Panc1 (cell line): Measurements from ENCODE around the gene ZNF274.

Experiments used
- POLR2AphosphoS5 ChIP-seq: IDR thresholded peaks from 2 replicates; pipeline ENCODE4 v1.6.1; 2012; ENCODE audit warnings: mild to moderate bottlenecking, low read depth, low read length, moderate library complexity
- TF ChIP-seq, protein P1 (sequence below): fragments of 450-650 bp; IDR thresholded peaks from 2 replicates; pipeline ENCODE4 v1.5.1; 2017; ENCODE audit warnings: mild to moderate bottlenecking
- TF ChIP-seq, protein P2 (sequence below), 2 experiments: IDR thresholded peaks; 2 replicates each; pipeline ENCODE4 v1.6.1; 2011 to 2012; ENCODE audit warnings: low read depth in 2 of 2, control low read depth in 1 of 2, low read length in 1 of 2, mild to moderate bottlenecking in 1 of 2, moderate library complexity in 1 of 2; ENCODE audit not compliant: insufficient read depth in 1 of 2

DNA sequence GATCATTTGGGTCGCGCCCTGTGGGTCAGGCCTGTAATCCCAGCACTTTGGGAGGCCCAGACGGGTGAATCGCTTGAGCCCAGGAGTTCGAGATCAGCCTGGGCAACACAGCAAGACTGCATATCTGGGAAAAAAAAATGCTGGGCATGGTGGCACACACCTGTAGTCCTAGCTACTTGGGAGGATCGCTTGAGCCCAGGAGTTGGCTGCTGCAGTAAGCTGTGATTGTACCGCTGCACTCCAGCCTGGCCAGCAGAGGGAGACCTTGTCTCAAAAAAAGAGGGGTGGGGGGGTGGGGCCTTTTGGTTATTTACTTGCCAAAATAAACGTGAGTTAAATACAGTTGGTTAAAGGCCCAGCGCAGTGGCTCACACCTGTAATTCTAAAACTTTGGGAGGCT, 36.0 kb downstream of the ZNF274 start:
- TF ChIP-seq, protein P1, sequence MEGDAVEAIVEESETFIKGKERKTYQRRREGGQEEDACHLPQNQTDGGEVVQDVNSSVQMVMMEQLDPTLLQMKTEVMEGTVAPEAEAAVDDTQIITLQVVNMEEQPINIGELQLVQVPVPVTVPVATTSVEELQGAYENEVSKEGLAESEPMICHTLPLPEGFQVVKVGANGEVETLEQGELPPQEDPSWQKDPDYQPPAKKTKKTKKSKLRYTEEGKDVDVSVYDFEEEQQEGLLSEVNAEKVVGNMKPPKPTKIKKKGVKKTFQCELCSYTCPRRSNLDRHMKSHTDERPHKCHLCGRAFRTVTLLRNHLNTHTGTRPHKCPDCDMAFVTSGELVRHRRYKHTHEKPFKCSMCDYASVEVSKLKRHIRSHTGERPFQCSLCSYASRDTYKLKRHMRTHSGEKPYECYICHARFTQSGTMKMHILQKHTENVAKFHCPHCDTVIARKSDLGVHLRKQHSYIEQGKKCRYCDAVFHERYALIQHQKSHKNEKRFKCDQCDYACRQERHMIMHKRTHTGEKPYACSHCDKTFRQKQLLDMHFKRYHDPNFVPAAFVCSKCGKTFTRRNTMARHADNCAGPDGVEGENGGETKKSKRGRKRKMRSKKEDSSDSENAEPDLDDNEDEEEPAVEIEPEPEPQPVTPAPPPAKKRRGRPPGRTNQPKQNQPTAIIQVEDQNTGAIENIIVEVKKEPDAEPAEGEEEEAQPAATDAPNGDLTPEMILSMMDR = no peak
- TF ChIP-seq POLR2AphosphoS5 = no peak
- TF ChIP-seq, protein P2, sequence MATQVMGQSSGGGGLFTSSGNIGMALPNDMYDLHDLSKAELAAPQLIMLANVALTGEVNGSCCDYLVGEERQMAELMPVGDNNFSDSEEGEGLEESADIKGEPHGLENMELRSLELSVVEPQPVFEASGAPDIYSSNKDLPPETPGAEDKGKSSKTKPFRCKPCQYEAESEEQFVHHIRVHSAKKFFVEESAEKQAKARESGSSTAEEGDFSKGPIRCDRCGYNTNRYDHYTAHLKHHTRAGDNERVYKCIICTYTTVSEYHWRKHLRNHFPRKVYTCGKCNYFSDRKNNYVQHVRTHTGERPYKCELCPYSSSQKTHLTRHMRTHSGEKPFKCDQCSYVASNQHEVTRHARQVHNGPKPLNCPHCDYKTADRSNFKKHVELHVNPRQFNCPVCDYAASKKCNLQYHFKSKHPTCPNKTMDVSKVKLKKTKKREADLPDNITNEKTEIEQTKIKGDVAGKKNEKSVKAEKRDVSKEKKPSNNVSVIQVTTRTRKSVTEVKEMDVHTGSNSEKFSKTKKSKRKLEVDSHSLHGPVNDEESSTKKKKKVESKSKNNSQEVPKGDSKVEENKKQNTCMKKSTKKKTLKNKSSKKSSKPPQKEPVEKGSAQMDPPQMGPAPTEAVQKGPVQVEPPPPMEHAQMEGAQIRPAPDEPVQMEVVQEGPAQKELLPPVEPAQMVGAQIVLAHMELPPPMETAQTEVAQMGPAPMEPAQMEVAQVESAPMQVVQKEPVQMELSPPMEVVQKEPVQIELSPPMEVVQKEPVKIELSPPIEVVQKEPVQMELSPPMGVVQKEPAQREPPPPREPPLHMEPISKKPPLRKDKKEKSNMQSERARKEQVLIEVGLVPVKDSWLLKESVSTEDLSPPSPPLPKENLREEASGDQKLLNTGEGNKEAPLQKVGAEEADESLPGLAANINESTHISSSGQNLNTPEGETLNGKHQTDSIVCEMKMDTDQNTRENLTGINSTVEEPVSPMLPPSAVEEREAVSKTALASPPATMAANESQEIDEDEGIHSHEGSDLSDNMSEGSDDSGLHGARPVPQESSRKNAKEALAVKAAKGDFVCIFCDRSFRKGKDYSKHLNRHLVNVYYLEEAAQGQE (IDR thresholded peaks at IDR 0.05; ENCODE audit: insufficient read depth in 1 of 2, low read depth in 2 of 2, low read length in 1 of 2) = no peak
